Nephron progenitor cell (in vitro differentiated cells): ENCODE results near the gene PHACTR1.

Experiments used
- DNase-seq: peaks from one replicate; pipeline ENCODE4 v3.0.0; 2021
- H3K27ac Mint-ChIP-seq: 2 replicates; pipeline ENCODE4 v1.8.0; 2021; ENCODE audit warnings: mild to moderate bottlenecking, moderate library complexity, mixed read lengths
- H3K27me3 Mint-ChIP-seq: 2 replicates; pipeline ENCODE4 v1.8.0; 2021; ENCODE audit warnings: mild to moderate bottlenecking, low read depth, mixed read lengths; ENCODE audit not compliant: poor library complexity
- H3K36me3 Mint-ChIP-seq: 2 replicates; pipeline ENCODE4 v1.8.0; 2021; ENCODE audit warnings: low read depth, mixed read lengths
- H3K4me1 Mint-ChIP-seq: 2 replicates; pipeline ENCODE4 v1.8.0; 2021; ENCODE audit warnings: mixed read lengths
- H3K4me3 Mint-ChIP-seq: 2 replicates; pipeline ENCODE4 v1.8.0; 2021; ENCODE audit warnings: mild to moderate bottlenecking, moderate library complexity, mixed read lengths
- H3K9me3 Mint-ChIP-seq: 2 replicates; pipeline ENCODE4 v1.8.0; 2021; ENCODE audit warnings: mild to moderate bottlenecking, moderate library complexity, mixed read lengths
- TF ChIP-seq, protein P1 (sequence below): fragments of 200-600 bp; sonication (generic); IDR thresholded peaks from 2 replicates; pipeline ENCODE4 v1.5.0; 2021; ENCODE audit warnings: antibody characterized with exemption

PHACTR1 gene

DNA sequence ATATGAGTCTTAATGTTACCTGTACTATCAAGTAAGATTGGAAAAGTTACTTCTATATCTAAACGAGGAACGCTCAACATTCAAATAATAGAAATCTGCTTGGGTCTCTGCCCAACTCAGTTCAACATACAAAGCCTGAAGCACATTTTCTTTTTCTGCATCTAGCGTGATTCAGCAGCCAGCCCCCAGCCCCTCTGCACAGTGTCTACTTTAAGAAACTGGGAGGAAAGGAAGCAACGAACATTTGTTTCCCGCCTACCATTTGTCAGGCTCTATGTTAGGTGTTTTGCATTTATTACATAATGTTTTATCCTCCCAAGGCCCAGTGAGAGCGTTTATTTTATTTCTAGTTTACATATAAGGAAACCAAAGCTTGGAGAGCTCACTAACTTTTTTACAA is 17.3 kb downstream of the PHACTR1 start:
- Mint-ChIP-seq H3K4me3 (no peak overlapping the region), H3K27ac (no peak overlapping the region), H3K36me3 (no peaks in the 10 kb centered on the region), H3K4me1 (no peaks in the 10 kb centered on the region), H3K9me3 (no peaks in the 10 kb centered on the region), H3K27me3 (no peaks in the 10 kb centered on the region)
- no peak for DNase-seq
- TF ChIP-seq, protein P1, sequence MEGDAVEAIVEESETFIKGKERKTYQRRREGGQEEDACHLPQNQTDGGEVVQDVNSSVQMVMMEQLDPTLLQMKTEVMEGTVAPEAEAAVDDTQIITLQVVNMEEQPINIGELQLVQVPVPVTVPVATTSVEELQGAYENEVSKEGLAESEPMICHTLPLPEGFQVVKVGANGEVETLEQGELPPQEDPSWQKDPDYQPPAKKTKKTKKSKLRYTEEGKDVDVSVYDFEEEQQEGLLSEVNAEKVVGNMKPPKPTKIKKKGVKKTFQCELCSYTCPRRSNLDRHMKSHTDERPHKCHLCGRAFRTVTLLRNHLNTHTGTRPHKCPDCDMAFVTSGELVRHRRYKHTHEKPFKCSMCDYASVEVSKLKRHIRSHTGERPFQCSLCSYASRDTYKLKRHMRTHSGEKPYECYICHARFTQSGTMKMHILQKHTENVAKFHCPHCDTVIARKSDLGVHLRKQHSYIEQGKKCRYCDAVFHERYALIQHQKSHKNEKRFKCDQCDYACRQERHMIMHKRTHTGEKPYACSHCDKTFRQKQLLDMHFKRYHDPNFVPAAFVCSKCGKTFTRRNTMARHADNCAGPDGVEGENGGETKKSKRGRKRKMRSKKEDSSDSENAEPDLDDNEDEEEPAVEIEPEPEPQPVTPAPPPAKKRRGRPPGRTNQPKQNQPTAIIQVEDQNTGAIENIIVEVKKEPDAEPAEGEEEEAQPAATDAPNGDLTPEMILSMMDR, result no peak

DNA sequence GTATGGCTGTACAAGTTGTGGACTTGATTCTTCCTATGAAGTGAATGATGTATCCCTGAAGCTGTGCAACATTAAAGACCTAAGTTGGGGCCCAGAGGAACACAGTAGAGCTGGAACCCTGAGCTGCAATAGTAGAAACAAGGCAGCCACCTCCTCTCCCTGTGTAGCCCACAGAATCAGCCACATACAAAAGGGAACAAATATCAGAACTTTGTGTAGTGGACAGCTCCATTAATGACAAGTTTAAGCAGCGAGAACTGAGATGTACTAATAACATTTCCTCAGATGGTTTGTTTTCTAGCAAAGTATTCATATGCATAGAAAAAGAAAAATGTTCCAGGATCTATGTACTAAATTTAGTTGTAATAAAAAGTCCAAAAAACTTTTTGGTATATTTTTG is 19.2 kb downstream of the PHACTR1 start:
- DNase-seq, result no peak
- Mint-ChIP-seq H3K9me3 (no peaks in the 10 kb centered on the region), H3K4me3 (no peak overlapping the region), H3K27me3 (no peaks in the 10 kb centered on the region), H3K27ac (no peak overlapping the region), H3K36me3 (no peaks in the 10 kb centered on the region), H3K4me1 (no peaks in the 10 kb centered on the region)
- TF ChIP-seq, protein P1, result no peak

DNA sequence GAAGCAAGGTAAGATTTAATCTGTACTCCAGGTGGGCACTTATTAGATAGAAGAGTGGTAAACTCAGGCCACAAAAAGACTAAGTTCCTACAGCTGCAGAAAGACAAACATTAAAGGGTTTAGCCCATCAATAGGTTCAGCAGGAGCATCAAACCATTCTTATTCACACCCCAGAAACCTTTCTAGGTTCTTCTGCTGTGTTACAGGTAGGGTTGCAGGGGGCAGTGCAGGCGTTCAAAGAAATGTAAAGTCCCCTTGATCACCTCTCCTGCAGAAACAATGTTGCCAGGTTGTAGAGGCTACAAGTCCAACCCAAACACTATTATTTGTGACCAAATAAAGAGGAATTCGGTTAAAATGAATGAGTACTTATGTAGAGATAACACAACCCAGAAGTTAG is 31.8 kb downstream of the PHACTR1 start:
- Mint-ChIP-seq H3K9me3 (peaks cover 10% of the 10 kb centered on the region), H3K36me3 (no peaks in the 10 kb centered on the region), H3K27me3 (peaks cover 66% of the 10 kb centered on the region), H3K4me1 (no peaks in the 10 kb centered on the region), H3K27ac (no peak overlapping the region), H3K4me3 (peak overlapping the region; percentile 83)
- no peak for DNase-seq
- TF ChIP-seq, protein P1, result no peak

DNA sequence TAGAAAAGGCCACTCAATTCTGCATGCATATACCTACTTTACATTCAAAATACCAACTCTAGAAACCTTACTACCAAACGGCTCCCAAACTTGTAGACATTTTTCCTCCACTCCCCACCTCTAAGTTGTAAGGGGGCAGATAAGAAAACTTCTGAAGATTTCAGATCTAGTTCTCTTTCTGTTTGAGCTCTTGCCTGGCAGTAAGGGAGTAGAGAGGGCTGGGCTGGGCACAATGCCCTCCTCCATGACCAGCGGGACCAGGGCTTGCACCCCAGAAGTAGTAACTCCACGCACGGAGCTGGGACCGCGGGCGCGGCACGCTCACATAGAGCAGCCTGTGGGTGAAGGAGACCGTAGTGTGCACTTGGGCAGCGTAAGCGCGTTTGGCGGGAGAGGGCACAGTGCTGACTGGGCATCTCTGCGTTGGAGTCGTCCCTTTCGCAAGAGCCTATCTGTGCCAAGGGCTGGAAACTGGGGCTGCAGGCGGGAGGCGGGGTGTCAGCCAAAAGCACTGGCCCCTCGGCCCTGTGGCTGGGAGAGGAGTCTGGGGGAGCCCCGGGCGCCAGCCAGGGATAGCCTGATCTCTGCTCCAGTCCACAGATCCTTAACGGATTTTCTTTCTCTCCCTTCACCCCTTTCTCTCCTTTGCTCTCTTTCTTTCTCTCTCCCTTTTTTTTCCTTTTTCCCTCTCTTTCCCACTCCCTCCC is 32.4 kb downstream of the PHACTR1 start:
- Mint-ChIP-seq H3K27ac (no peak overlapping the region), H3K4me3 (peak overlapping the region; percentile 83), H3K27me3 (peaks cover 66% of the 10 kb centered on the region), H3K9me3 (peaks cover 10% of the 10 kb centered on the region), H3K4me1 (no peaks in the 10 kb centered on the region), H3K36me3 (no peaks in the 10 kb centered on the region)
- DNase-seq, result peak; percentile 35
- TF ChIP-seq, protein P1, result no peak

DNA sequence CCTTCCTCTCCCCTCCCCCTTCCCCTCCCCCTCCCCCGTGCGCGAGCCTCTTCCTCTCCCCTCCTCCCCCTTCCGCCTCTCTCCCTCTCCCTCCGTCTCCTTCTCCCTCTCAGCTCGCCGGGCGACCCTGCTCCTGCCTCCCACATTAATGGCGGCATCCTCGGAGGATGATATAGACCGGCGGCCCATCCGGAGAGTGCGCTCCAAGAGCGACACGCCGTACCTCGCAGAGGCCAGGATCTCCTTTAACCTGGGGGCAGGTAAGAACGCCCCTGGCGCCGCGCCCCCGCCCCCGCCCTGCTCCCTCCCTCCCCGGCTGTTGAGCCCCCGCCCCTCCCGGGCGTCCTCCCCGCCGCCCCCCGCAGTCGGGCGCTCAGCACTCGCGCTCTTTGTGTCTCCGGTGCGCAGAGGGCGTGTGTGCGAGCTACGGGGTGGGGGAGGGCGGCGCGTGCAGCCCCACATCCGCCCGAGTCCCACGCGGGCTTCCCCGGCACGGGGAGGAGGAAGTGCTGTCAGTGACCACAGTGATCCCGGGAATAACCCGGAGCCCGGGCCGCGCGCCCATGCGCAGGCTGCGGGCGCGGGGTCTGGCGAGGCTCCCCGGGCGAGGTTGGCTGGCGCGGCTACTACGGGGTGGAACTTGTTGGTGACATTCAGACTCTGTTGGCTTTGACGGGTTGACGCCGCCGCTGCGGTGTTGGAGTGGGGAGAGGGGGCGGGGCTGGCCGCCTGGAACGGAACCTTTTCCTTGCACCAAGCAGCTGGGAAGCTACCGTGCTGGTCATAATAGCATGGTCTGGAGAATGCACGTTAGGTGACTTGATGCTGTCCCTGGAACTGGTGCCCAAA is 33.2 kb downstream of the PHACTR1 start:
- H3K27me3 Mint-ChIP-seq, result peaks cover 65% of the 10 kb centered on the region
- H3K9me3 Mint-ChIP-seq, result peaks cover 10% of the 10 kb centered on the region
- H3K4me3 Mint-ChIP-seq, result peak overlapping the region; percentile 83
- no peaks in the 10 kb centered on the region for H3K36me3 Mint-ChIP-seq
- no peaks in the 10 kb centered on the region for H3K4me1 Mint-ChIP-seq
- TF ChIP-seq, protein P1, result no peak
- H3K27ac Mint-ChIP-seq, result no peak overlapping the region
- peak; percentile 62 for DNase-seq
